SKM-1 (cell line): ENCODE measurements around the gene ALCAM.

Source experiments
- DNase-seq: peaks from one replicate; lab custom pipeline; 2025; ENCODE audit not compliant: unreplicated experiment; lab: John Stamatoyannopoulos, UW

ALCAM gene

DNA sequence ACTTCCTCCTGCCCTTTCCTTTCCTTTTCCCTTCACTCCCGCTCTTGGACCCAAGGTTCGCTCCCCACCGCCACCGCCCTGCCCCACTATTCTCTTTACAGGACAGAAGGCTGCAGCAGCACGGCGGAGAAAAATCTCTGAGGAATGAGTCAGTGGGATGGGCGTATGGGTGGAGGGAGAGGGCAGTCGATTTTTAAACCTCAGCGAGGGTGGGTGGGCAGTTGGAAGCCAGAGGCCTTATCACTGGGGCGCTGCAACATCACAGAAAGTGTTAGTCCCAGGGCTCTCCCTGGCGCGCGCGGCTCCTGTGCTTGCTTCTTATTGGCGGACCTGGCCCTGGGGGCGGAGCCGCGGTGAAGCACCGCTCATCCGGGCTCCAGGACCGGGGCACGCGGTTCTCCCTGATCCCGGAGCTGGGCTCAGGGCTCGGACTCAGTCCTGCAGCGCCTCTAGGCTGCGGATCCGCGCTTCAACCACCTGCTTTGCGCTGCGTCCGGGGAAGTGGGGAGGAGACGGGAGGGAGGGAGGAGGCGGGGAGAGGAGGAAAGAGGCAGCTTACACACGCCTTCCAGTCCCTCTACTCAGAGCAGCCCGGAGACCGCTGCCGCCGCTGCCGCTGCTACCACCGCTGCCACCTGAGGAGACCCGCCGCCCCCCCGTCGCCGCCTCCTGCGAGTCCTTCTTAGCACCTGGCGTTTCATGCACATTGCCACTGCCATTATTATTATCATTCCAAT, at the start of gene ALCAM:
Gene ALCAM (plus strand): TSS at position 584 of the 737 bp plus-strand sequence.
- DNase-seq = peak; percentile 87

DNA sequence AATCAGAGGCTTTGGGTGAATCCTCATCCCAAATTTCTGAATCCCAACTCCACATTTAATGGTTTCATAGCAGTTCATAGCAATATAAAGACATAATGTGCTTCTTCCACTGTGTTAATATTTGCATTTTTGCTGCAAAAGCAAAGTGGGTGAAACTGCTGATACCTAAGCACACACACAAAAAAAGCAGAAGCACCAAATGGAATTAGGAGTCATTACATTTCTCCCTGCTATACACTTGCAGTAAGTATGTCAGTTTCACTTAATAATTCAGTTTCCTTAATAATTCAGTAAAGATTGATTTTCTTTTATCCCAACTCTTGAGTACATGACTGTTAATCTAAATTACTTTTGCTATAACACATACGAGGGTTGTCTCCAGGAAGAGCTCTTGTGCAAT, 48.9 kb upstream of the ALCAM start:
- no peak for DNase-seq

DNA sequence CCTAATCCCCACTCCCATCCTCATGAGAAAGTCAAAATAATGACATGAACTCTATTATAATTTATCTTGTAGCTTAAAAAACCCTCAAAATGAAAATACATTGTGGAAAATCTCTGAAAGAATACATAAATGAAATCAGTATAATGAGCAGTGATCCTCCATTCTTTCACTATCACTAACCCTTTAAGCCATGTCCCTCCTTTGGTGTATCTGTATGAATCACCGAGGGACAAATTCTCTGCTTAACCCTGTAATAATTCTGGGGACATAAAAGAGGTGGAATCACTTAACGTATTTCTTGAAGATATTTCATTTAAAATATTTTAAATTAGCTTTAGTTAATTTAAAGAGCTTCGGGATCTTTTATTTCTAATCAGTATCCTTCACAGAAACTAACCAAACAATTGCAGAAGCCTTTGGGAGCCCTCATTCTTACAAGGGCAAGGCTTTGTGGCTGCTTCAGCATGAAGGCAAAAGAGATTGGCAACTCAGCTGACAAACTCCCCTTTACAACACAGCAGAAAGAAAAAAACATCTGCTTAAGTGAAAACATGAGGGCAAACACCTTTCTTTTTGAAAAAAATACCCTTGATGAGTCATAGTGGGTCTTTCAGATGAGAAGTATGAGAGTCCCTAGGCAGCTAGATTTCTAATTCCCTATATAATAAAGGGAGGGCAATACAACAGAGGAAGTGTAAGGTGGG, 44.0 kb upstream of the ALCAM start:
- DNase-seq = no peak

DNA sequence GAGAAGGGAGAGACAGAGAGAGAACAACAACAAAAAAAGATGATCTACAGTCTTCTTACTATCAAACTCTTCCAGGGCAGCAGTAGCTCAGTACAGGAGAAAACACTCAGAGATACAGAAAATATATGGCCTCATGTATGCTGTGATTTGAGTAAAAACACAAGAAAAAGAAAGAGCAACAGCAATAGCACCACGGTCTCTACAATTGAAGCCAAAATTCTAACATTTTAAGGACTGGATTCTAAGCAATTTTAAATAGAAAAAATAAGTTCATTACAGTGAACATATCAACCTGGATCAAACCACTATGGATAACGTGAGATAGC, 43.5 kb upstream of the ALCAM start:
- DNase-seq = no peak

DNA sequence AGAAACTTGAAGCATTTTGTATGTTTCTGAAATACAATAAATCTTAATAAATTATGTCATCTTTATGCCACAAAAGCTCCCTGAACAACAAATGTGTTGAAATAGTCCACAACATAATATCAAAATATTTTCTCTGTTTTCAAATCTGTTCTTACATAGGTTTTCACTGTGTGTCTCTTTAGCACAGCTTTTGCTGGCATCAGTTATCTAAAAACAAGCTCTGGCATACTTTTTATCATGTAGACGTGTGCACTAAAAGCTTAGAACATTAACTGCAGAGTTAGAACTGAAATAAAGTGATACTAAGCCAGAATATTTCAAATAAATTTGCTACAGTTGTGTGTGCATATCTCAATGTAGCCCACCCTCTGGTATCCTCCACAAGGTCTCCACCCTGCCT, 41.8 kb upstream of the ALCAM start:
- DNase-seq = no peak

DNA sequence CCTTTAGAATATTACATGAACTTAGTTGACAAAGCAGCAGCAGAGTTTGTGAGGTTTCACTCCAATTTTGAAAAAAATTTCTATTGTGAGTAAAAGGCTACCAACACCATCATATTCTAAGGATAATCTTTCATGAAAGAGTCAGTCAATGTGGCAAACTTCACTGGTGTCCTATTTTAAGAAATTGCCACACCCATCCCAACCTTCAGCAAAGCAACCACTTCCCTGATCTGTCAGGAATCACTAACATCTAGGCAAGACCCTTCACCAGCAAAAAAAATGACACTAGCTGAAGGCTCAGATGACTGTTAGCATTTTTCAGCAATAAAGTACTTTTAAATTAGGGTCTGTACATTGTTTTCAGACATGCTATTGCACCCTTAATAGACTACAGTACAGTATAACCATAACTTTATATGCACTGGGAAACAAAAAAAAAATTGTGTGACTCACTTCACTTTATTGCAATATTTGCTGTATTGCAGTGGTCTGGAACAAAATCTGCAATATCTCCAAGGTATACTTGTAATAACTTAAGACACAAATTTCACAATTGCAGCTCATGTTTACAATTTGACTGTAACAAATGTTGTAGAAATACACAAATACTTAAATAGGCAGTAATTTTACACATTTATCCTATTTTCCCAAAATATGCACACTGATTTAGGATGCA, 38.9 kb upstream of the ALCAM start:
- DNase-seq = no peak

DNA sequence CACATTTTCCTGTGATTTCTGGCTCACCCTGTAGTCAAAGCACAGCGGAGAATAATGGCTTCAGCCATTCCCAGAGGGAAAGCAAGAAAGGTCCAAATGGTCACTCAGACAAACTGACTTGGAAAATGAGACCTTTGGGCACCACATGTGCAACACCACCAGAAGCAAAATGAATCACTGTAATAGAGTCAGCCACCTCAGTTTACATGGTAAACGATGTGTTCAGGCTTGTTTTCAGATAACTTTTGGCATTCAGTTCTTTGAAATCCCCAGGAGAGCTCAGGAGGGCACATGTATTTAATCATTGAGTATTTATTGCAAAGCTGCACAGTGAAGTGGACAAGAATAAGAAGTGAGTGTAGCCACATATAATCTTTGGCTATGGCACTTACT, 38.4 kb upstream of the ALCAM start:
- DNase-seq = no peak

DNA sequence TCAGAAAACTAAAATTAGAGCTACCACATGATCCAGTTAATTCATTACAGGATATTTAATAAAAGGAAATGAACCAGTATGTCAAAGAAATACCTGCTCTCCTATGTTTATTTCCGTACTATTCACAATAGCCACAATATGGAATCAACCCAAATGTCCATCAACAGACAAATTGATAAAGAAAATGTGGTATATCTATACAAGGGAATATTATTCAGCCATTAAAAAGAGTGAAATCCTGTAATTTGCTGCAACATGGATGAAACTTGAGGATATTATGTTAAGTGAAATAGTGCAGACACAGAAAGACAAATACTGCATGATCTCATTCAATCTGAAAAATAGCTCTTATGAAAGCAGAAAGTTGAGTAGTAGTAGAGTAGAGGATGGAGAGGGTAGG, 33.7 kb upstream of the ALCAM start:
- DNase-seq = no peak

DNA sequence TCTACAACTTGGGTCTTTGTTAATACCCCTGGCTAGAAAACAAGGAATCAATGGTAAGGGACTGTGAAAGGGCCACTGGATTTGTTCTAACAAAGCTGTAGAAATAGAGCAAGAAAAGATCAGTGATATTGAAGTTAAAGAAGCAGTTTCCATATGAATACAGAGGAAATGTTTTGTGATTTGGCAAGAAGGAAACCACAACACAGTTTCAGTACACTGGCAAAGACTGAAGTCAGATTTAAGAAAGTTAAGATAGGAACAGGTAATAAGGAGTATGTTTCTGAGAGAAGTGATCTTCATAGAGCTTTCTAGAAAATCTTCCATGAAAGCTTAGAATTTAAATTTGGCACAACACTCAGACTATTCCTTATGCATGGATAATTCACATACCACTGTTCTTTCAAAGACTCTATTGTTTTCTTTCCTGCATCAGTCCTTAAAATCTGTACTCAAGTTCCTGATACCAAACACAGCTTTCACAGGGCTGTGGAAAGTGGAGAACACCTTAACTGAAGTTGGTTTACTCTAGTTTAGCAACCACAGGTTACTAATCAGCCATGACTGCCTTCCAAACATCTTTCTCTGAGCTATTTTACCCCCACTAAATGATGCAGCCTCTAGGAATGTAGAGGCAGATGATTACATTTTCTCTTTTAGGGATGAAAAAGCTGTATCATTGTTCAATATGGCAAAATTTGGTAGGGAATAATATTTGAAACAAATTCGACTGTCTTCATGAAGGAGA, 32.4 kb upstream of the ALCAM start:
- DNase-seq = no peak

DNA sequence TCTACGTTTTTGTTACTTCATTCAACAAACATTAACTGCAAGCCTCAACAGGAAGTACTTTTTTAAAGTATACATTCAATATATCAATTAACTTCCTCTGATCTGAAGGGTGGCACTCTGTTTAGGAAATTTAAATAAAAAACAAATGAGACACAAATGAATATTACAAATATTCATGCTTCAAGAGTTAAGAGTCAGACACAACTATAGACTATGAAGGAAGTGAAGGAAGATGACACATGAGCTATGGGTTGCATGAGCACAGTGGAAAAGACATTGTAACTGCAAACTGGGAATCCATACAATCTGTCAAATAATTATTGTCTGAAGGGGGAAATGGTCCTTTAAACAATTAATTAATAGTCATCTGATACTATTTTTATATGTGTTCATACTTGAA, 26.8 kb upstream of the ALCAM start:
- DNase-seq = no peak

DNA sequence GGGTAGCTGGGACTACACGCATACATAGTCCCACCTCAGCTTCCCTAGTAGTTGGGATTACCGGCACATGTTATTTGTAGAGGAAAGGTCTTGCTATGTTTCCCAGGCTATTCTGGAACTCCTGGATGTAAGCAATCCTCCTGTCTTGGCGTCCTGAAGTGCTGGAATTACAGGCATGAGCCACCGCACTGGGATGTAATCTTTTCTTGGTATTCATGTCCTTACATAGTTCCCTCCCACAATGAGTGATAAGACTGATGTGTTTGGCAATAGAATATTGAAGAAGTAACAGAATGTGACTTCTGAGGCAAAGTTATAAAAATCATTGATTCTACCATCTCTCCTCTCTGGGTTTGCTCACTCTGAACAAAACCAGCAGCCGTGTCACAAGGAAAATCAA, 22.7 kb upstream of the ALCAM start:
- DNase-seq = no peak

DNA sequence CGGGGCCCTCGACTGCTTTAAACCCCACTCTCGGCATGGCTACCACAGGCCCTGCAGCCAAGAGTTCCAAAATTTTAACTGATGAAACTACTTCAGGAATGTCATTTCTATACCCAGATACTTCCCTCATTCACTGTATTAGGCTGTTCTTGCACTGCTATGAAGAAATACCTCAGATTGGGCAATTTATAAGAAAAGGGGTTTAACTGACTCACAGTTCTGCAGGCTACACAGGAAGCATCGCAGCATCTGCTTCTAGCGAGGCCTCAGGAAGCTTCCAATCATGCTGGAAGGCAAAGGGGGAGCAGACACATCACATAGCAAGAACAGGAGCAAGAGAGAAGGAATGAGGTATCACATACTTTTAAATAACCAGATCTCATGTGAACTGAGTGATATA, 21.6 kb upstream of the ALCAM start:
- no peak for DNase-seq

DNA sequence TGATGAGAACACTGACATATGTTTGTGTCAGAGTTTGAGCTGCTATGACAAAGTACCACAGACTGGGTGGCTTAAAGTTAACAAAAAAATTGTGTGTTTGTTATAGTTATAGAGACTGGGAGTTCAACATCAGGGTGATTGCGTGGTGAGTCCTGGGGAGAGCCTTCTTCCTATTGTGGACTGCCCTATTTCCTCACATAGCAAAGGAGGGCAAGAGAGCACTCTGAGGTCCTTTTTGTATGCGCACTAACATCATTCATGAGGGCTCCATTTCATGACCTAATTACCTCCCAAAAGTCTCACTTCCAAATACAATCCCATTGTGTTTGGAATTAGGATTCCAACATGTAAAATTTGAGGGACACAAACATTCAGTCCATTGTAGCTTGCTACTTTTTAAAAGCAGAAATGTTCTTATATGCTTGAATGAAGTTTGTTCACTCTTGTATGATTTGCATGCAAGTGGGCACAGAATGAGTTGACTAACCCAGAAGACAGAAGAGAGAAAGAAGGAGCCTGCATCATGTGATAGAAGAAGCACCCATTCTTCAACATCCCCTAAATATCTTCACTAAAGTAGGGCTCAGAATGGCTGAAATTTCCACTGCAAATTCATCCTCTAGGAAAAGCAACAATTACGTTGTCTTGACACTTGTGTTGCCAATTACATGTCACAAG, 18.9 kb upstream of the ALCAM start:
- no peak for DNase-seq

DNA sequence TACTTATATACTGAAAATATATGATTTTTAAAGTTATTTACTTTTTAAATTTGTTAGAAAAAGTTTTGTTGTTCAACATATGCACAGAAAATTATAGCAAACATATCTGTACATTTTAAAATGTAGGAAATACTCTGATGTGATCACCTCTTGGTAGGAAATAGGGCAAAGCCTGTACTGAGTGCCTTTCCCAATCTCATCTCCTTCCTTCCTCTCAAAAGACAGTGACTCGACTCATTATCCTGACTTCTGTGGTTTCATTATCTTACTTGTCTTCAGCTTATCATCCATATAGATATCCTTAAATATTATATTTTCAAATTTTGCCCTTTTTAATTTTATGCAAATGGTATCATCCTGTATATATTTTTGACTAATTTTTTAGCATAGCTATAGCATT, 18.4 kb upstream of the ALCAM start:
- DNase-seq = no peak

DNA sequence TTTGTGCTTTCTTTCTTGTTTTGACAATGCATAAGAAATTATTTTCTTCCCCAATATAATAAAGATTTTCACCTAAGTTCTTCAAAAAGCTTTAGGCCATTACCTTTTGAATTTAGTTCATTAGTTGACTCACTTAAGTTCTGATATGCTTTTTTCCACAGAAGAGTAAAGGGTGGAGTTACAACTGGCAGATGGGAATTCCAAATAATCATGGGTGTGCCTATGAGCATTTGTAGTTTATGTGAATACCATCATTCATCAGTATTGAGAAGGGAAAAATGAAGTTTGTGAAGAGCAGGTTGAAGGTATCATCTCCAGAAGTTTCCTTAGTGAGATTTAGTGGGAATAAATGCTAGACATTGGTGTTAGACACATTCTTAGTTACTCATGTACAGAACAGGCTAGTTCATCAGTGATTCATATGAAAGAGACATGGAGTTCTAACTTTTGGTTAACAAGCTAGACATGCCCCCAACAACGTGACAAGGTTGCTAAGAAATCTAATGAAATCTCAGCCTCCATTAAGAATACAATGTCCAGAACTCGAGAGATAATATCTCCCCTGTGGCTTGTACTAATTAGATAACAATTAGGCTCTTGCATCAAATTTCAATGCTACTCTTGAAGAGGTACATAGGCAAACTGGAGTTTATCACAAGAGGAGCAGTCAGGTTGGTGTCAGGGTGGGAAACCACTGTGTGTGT, 16.9 kb upstream of the ALCAM start:
- DNase-seq = no peak

DNA sequence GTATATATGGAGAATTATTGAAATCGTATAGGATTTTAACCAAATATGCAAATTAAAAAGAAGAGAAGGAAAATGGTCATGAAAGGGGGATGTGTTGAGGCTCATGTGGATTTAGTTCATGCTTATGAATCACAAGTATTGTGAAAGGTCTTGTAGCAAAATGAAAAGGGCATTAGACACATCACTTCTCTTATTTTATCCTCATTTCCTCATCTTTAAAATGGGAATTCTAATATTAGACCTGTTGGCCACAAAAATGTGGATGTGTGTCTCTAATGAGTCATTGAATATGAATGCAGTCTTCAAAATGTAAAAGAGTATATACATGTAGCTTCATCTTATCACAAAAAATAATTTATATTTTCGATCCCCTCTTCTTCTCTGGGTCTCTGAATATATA, 14.9 kb upstream of the ALCAM start:
- DNase-seq = peak; percentile 17

DNA sequence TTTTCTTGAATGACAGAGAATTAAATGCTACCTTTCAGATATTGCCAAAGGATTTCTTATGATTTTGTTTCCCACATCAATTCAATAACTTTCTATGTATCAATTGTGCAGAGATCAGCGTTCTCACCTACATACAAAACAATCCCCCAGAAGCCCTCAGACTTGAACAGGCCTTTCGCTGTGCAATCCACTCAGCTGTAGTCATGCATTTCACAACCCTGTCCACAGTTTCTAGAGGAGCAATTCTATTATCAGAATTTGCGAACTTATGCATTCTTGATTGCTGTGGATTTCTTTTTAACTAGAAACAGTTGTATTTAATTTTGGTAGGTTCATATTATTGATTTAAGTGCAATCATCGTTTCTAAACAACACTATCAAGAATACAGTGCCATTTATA, 13.7 kb upstream of the ALCAM start:
- DNase-seq = no peak

DNA sequence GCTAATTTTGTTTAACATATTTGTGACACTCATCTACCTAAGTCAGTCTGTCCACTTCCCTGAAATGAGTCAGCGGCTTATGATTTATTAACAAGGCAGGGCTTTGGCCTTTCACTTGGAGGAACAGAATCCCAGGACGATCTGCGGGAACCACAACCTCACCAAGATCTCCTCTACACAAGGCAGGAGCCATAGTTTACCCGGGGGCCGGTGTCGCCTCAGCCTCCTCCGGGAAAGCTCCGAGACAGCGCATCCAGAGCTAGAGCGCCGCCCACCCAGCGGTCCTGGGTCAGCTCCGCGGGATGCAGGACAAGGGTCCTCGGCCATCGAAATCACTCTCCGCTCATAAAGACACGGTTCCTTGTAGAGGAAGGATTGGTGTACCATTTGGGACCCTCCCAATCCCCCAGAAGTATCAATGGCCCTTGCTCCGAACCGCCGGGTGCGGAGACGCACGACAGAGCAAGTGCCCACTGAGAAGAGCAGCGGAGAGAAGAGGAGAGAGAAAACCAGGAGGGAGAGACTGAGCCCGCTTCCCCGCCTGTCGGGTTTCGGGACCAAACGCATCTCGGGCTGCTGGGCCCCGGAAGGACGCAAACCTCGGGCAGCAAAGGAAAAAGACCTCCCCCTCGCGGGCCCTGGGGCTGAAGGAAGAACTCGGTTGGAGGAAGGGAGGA, 13.1 kb upstream of the ALCAM start:
- no peak for DNase-seq

DNA sequence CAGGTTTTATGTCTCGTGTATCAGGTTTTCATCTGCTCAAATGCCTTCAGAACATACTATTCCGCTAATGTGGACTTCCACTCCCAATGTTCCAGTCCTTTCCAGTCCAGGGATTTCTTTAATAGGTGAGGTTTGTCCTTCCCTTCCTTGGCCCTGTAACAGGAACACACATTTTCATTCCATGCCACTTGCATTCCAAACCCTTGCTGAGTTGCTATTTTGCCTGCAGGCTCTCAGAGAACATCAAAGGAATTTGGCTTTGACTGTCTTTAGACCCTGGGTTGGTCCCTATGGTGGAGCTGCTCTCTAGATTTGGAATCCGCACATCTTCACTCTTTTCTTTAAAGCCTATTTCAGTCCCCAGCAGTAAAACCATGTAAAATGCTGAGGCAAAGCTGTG, 12.3 kb upstream of the ALCAM start:
- no peak for DNase-seq
